Measurements from ENCODE around the gene SLC2A14.
"Not testable (repeated sequence)": the region's sequence is repeated elsewhere in the genome, so short reads cannot be mapped to it uniquely, and the experiment has no call there.

Gene SLC2A14

DNA sequence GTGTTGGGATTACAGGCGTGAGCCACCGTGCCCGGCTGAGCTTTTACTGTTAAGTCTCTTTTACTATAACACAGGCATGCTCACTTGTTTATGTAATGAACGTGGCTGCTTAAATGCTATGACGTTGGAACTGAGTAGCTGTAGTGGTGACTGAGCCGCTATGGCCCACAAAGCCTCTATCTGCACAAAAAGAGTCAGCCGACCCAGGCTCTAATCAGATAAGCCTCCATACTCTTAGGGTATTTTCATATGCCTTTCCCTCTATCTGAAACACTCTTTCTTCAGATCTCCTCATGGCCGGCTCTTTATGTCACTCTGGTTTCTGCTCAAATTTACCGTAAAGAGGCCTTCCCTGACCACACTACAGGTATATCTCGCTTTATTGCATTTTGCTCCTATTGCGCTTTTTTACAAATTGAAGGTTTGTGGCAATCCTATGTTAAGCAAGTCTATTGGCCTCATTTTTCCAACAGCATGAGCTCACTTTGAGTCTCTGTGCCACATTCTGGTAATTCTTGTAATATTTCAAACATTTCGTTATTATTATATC lies 8.0 kb downstream of the SLC2A14 start:
- in situ Hi-C loops (cut with HindIII; ENCODE audit: low sequenced_read_pairs) = no loop called here
- H3K4me3 ChIP-seq (ENCODE audit: low read depth, low read length) = no peak overlapping the region
- no peak for DNase-seq (ENCODE audit: low read depth)
- TF ChIP-seq, protein P1, sequence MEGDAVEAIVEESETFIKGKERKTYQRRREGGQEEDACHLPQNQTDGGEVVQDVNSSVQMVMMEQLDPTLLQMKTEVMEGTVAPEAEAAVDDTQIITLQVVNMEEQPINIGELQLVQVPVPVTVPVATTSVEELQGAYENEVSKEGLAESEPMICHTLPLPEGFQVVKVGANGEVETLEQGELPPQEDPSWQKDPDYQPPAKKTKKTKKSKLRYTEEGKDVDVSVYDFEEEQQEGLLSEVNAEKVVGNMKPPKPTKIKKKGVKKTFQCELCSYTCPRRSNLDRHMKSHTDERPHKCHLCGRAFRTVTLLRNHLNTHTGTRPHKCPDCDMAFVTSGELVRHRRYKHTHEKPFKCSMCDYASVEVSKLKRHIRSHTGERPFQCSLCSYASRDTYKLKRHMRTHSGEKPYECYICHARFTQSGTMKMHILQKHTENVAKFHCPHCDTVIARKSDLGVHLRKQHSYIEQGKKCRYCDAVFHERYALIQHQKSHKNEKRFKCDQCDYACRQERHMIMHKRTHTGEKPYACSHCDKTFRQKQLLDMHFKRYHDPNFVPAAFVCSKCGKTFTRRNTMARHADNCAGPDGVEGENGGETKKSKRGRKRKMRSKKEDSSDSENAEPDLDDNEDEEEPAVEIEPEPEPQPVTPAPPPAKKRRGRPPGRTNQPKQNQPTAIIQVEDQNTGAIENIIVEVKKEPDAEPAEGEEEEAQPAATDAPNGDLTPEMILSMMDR (IDR thresholded peaks at IDR 0.05; ENCODE audit: low read depth, low read length, missing control alignments) = no peak

DNA sequence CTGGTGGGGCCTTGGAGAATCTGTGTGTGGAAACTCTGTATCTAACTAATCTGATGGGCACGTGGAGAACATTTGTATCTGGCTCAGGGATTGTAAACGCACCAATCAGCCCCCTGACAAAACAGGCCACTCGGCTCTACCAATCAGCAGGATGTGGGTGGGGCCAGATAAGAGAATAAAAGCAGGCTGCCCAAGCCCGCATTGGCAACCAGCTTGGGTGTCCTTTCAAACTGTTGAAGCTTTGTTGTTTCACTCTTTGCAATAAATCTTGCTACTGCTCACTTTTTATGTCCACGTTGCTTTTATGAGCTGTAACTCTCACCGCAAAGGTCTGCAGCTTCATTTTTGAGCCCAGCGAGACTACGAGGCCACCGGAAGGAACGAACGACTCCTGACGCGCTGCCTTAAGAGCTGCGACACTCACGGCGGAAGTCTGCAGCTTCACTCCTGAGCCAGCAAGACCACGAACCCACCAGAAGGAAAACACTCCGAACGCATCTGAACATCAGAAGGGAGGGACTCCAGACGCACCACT lies 9.8 kb downstream of the SLC2A14 start:
- in situ Hi-C loops (cut with HindIII; ENCODE audit: low sequenced_read_pairs); H3K4me3 ChIP-seq (ENCODE audit: low read depth, low read length); DNase-seq (ENCODE audit: low read depth): not testable (repeated sequence)

DNA sequence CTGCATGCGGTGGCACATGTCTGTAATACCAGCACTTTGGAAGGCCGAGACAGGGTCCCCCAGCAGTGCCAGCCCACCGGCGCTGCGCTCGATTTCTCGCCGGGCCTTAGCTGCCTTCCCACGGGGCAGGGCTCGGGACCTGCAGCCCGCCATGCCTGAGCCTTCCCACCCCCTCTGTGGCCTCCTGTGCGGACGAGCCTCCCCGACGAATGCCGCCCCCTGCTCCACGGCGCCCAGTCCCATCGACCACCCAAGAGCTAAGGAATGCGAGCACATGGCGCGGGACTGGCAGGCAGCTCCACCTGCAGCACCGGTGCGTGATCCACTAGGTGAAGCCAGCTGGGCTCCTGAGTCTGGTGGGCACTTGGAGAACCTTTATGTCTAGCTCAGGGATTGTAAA lies 10.4 kb downstream of the SLC2A14 start:
- H3K4me3 ChIP-seq (ENCODE audit: low read depth, low read length); DNase-seq (ENCODE audit: low read depth); in situ Hi-C loops (cut with HindIII; ENCODE audit: low sequenced_read_pairs): not testable (repeated sequence)

DNA sequence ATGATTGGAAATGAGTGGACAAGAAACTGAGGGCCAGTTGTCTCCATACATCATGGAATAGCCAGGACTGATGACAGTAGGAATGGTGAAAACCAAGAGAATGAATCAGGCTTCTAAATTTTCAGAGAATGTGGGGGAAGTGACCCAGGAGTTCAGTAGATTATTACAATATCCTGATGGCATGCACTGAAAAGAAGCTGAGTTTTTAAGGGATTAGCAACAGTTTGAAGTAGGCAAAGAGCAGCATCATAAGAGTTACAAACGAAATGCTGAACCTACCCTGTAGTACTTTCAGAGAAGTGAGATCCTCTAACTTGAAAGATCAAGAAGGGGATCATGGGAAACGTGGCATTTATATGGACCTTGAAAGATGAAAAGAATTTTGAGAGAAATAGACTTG lies 13.2 kb downstream of the SLC2A14 start:
- in situ Hi-C loops (cut with HindIII; ENCODE audit: low sequenced_read_pairs) = no loop called here
- no peak for DNase-seq (ENCODE audit: low read depth)
- TF ChIP-seq, protein P1 (IDR thresholded peaks at IDR 0.05; ENCODE audit: low read depth, low read length, missing control alignments) = no peak
- no peak overlapping the region for H3K4me3 ChIP-seq (ENCODE audit: low read depth, low read length)

DNA sequence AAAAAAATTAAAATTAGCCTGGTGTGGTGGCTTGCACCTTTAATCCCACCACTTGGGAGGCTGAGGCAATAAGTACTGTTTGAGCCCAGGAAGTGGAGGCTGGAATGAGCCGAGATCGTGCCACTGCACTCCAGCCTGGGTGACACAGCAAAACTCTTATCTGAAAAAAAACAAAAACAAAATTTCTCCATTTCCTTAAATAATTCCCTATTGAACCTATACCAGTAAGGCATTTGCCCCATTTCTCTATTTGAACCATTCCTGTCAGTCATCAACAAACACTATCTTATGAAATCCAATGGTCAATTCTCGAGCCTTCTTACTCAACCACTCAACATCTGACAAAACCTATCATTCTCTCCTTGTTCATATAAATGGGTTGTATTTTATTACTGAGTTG lies 14.7 kb downstream of the SLC2A14 start:
- in situ Hi-C loops (cut with HindIII; ENCODE audit: low sequenced_read_pairs) = no loop called here
- DNase-seq (ENCODE audit: low read depth) = no peak
- no peak overlapping the region for H3K4me3 ChIP-seq (ENCODE audit: low read depth, low read length)
- TF ChIP-seq, protein P1 (IDR thresholded peaks at IDR 0.05; ENCODE audit: low read depth, low read length, missing control alignments) = no peak

DNA sequence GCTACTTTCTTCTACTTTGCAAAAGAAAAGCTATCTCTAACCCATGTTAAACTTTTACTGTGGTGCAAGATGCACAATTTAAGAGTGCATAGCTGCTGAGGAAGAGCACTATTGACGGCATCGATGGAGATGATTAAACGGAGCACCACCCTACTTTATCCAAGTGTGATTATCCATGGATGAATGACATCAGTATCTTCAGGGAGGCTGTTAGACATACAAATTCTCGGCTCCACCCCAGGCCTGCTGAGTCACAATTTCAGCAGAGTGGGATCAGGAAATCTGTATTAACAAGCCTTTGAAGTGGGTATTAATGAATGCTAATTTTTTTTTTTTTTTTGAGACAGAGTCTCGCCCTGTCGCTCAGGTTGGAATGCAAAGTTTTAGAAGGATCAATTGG lies 16.2 kb downstream of the SLC2A14 start:
- TF ChIP-seq, protein P1 (IDR thresholded peaks at IDR 0.05; ENCODE audit: low read depth, low read length, missing control alignments) = no peak
- in situ Hi-C loops (cut with HindIII; ENCODE audit: low sequenced_read_pairs) = no loop called here
- no peak overlapping the region for H3K4me3 ChIP-seq (ENCODE audit: low read depth, low read length)
- no peak for DNase-seq (ENCODE audit: low read depth)

DNA sequence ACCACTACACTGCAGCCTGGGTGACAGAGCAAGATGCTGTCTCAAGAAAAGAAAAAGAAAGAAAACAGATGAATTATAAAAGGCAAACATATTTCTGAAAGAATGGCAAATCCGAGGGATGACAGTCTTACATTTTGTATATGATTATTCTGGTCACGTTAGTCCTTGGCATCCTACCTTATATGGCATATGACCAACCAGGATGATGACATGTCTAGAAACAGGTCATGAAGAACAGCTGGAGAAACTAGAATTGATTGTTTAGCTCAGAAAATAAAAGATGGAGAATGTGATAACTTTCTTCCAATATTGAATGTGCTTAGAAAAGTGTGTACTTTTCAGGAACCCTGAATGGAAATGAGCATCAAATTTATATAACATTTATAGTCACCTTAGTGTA lies 19.2 kb downstream of the SLC2A14 start:
- no peak for DNase-seq (ENCODE audit: low read depth)

DNA sequence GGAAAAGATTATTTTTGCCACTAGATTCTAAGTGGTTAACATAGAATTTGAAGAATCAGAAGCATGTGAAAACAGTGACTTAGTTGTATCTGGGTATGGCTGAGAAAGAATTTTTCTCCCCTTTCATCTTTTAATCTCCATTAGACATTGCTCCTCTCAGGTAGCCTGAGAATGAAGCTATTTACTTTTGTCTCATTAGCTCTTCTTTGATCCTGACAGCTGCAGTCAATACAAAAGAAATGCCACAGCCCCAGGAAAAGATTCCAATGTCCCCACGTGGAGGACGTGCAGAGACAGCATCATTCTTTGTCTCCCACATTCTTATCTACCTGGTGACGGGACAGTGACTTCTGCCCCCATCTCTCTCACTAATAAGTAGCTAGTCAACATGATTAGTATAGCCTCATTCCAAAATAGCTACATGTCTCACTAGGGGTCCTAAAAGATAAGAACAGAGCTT lies 21.1 kb downstream of the SLC2A14 start:
- in situ Hi-C loops (cut with HindIII; ENCODE audit: low sequenced_read_pairs); H3K4me3 ChIP-seq (ENCODE audit: low read depth, low read length); DNase-seq (ENCODE audit: low read depth): not testable (repeated sequence)

More for the DNA sequence above, 19.2 kb downstream of the SLC2A14 start:
- H3K4me3 ChIP-seq (ENCODE audit: low read depth, low read length) = no peak overlapping the region
- TF ChIP-seq, protein P1 (IDR thresholded peaks at IDR 0.05; ENCODE audit: low read depth, low read length, missing control alignments) = no peak
- in situ Hi-C loops (cut with HindIII; ENCODE audit: low sequenced_read_pairs) = no loop called here

DNA sequence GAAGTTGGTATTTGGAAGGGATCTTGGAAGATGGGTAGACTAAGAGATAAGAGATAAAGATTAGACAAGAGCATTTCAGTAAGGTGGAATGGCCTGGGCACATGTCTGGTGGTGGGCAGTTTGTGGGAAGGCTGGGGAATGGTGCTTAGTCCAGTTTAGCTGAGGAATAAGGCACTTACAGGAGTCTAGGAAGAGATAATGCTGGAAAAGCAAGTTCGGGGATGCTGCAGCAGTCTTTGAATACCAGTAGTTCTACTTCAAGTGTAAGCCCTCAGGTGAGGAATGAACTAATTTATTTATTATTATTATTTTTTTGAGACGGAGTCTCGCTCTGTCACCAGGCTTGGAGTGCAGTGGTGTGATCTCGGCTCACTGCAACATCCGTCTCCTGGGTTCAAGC lies 22.6 kb downstream of the SLC2A14 start:
- in situ Hi-C loops (cut with HindIII; ENCODE audit: low sequenced_read_pairs); H3K4me3 ChIP-seq (ENCODE audit: low read depth, low read length); DNase-seq (ENCODE audit: low read depth): not testable (repeated sequence)

DNA sequence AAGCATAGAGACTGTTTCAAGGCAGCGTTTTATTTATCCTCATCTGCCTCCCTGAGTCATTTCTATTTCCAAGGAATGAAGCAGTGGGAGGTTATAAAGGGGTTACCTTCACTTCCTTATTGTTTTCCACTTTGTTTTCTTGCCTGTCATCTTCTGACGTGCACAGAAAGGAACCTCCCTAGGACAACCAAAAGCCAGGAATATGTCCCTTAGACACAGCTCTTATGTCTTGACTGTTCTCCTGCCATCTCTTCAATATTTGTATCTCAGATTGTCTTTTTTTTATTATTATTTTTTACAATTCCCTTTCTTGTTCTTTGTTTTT lies 24.7 kb downstream of the SLC2A14 start:
- DNase-seq (ENCODE audit: low read depth); H3K4me3 ChIP-seq (ENCODE audit: low read depth, low read length); in situ Hi-C loops (cut with HindIII; ENCODE audit: low sequenced_read_pairs): not testable (repeated sequence)

DNA sequence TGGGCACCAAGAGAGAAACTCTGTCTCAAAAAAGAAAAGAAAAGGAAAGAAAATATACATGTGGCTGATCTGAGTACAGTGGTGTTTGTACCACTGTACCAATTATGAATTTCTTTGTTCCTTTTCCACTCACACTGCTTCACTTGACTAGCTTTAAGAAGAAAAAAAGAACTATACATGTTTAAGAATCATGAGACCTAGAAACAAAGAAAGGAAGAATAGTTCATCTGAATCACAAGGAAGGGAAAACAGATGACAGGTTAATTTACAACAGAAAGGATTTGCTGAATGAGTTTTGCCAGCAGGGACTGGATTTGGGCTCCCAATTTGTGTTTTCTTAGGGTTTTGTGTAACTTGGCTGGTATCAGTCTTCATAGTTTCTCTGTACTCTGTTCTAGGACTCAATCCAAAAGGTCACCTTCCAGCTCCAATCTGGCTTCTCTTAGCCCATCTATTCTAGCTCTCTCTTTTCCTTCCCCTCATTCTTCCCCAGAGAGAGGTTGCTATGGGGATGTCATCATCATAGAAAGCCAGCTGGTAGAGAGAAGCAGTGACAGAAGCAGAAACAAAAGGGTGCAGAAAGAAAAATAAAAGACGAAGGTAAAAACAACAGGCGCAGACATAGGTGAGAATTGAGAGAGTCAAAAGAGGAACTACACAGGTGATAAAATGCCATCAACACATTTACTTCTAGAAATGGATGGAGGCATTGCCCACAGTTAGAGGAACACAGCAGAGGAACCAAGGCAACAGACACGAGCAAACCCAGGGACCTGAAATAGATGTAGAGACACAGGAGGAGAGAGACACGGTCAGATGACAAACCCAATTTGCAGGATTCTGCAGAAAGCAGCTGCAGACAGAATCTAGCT lies 25.3 kb downstream of the SLC2A14 start:
- DNase-seq (ENCODE audit: low read depth); in situ Hi-C loops (cut with HindIII; ENCODE audit: low sequenced_read_pairs); H3K4me3 ChIP-seq (ENCODE audit: low read depth, low read length): not testable (repeated sequence)

All from astrocyte of the cerebellum (primary cell).